GM18907 (cell line): ENCODE measurements around the gene TERT.

ENCODE experiments used
- ATAC-seq: cut with Tn5 transposase; IDR thresholded peaks from one replicate; pipeline ENCODE4 v1.9.1; 2021; ENCODE audit warnings: mild to moderate bottlenecking, moderate library complexity; ENCODE audit not compliant: unreplicated experiment

TERT gene

GRCh38 chr5:1222621-1223277, 72.1 kb downstream of the TERT start:
- ATAC-seq = no peak

- no peak for ATAC-seq
Observed at GRCh38 chr5:1222147-1222546, 72.7 kb downstream of the TERT start.

GRCh38 chr5:1221721-1222120, 73.1 kb downstream of the TERT start:
- ATAC-seq = no peak

GRCh38 chr5:1220831-1221230, 74.0 kb downstream of the TERT start:
- no peak for ATAC-seq

GRCh38 chr5:1220351-1220750, 74.5 kb downstream of the TERT start:
- no peak for ATAC-seq

- no peak for ATAC-seq
Observed at GRCh38 chr5:1219768-1220100, 75.1 kb downstream of the TERT start.

- ATAC-seq = no peak
Observed at GRCh38 chr5:1219098-1219767, 75.6 kb downstream of the TERT start.

- no peak for ATAC-seq
Observed at GRCh38 chr5:1218351-1219080, 76.4 kb downstream of the TERT start.

GRCh38 chr5:1217596-1218206, 77.2 kb downstream of the TERT start:
- ATAC-seq = no peak

- ATAC-seq = no peak
Observed at GRCh38 chr5:1216918-1217295, 78.0 kb downstream of the TERT start.

- ATAC-seq = no peak
Observed at GRCh38 chr5:1216211-1216917, 78.5 kb downstream of the TERT start.

GRCh38 chr5:1215320-1216096, 79.4 kb downstream of the TERT start:
- no peak for ATAC-seq

GRCh38 chr5:1214936-1215220, 80.0 kb downstream of the TERT start:
- ATAC-seq = no peak

- no peak for ATAC-seq
Observed at GRCh38 chr5:1214163-1214935, 80.5 kb downstream of the TERT start.

GRCh38 chr5:1213508-1214162, 81.2 kb downstream of the TERT start:
- ATAC-seq = no peak

- no peak for ATAC-seq
Observed at GRCh38 chr5:1212881-1213280, 82.0 kb downstream of the TERT start.

- no peak for ATAC-seq
Observed at GRCh38 chr5:1212271-1212670, 82.6 kb downstream of the TERT start.

- ATAC-seq = no peak
Observed at GRCh38 chr5:1211701-1212100, 83.2 kb downstream of the TERT start.

- no peak for ATAC-seq
Observed at GRCh38 chr5:1210832-1211251, 84.0 kb downstream of the TERT start.
